Activated naive CD4-positive, alpha-beta T cell treated with anti-CD3 and anti-CD28 coated beads for 36 hours (primary cell): ENCODE measurements around the gene FBXO31. TPM values are rescaled to one million over a fixed set of nuclear protein-coding genes. Genes with fewer than 3 reads are reported as not detected.

Experiments
- CTCF ChIA-PET: fragments of 350-600 bp; sonication (Branson Sonifier 250); formaldehyde crosslinking; loops from one replicate; lab custom pipeline; 2021; ENCODE audit warnings: antibody characterized with exemption; lab: Charles Lee
- DNase-seq: peaks from one replicate; pipeline ENCODE4 v3.0.0-alpha.2; 2020
- H3K27ac Mint-ChIP-seq: one replicate; pipeline ENCODE4 v1.8.0; 2021; ENCODE audit warnings: mild to moderate bottlenecking, mixed read lengths
- H3K27me3 Mint-ChIP-seq: one replicate; pipeline ENCODE4 v1.8.0; 2021; ENCODE audit warnings: low read depth, mixed read lengths
- H3K36me3 Mint-ChIP-seq: one replicate; pipeline ENCODE4 v1.8.0; 2021; ENCODE audit warnings: low read depth, mixed read lengths
- H3K4me1 Mint-ChIP-seq: one replicate; pipeline ENCODE4 v1.8.0; 2021; ENCODE audit warnings: low read depth, mixed read lengths
- H3K4me3 Mint-ChIP-seq: one replicate; pipeline ENCODE4 v1.8.0; 2021; ENCODE audit warnings: mild to moderate bottlenecking, moderate library complexity, mixed read lengths
- H3K9me3 Mint-ChIP-seq: one replicate; pipeline ENCODE4 v1.8.0; 2021; ENCODE audit warnings: mixed read lengths
- intact Hi-C: fragments of 100-400 bp; cut with micrococcal nuclease; formaldehyde crosslinking; loops from one replicate; pipeline ENCODE4 v1.15.1; 2023
- total RNA-seq, 2 experiments: library from RNA; stranded (reverse); gene quantifications; one replicate each; pipeline ENCODE4 v1.2.3, GENCODE V29; 2021

FBXO31 gene, protein sequence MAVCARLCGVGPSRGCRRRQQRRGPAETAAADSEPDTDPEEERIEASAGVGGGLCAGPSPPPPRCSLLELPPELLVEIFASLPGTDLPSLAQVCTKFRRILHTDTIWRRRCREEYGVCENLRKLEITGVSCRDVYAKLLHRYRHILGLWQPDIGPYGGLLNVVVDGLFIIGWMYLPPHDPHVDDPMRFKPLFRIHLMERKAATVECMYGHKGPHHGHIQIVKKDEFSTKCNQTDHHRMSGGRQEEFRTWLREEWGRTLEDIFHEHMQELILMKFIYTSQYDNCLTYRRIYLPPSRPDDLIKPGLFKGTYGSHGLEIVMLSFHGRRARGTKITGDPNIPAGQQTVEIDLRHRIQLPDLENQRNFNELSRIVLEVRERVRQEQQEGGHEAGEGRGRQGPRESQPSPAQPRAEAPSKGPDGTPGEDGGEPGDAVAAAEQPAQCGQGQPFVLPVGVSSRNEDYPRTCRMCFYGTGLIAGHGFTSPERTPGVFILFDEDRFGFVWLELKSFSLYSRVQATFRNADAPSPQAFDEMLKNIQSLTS
- 10 to 100 TPM; 26.4 to 26.7 TPM for total RNA-seq

DNA sequence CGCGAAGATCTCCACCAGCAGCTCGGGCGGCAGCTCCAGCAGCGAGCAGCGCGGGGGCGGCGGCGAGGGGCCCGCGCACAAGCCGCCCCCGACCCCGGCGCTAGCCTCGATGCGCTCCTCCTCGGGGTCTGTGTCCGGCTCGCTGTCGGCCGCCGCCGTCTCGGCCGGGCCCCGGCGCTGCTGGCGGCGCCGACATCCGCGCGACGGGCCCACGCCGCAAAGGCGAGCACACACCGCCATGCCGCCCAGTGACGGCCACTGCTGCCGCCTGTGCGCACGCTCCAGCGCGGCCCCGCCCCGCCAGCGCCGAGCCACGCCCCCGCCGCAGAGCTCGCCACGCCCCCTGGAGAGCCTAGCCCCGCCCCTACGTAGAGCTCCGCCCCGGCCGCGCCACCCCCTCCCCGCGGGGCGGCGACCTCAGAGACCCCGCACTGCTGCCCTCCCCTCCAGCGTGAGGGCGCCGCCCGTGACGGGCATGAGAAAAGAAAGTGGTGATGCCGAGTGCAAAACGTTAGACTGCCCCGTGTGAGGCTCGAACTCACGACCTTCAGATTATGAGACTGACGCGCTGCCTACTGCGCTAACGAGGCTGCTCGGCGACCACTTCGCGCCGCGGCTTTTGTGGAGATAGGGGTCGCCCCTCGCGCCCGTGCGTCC is at the start of gene FBXO31:
FBXO31 (minus strand) TSS at position 272 of the 657 bp plus-strand sequence; CDS start at position 240, 32 bp downstream.
- peak within 1 kb of the TSS; percentile 93 for H3K27ac Mint-ChIP-seq
- intact Hi-C loops: loop anchor here (1.0 kb wide), 2 partner anchors 9 to 66 kb away; partner anchors contain the start of genes C16orf95 and MAP1LC3B
- H3K36me3 Mint-ChIP-seq: peaks cover 13% of the 10 kb centered on the region
- CTCF ChIA-PET: interaction anchor here (0.7 to 1.7 kb wide), 4 partner anchors 9 to 253 kb away, joined by 3 to 7 read pairs (median 4); no protein-coding TSS in a partner anchor
- no peaks in the 10 kb centered on the region for H3K9me3 Mint-ChIP-seq
- peak; percentile 89 for DNase-seq
- H3K27me3 Mint-ChIP-seq: peaks cover 2% of the 10 kb centered on the region
- H3K4me3 Mint-ChIP-seq: peak within 1 kb of the TSS; percentile 90
- H3K4me1 Mint-ChIP-seq: peaks cover 62% of the 10 kb centered on the region

- DNase-seq: no peak
Observed at GRCh38 chr16:87432330-87432915, 48.8 kb upstream of the FBXO31 start.

DNA sequence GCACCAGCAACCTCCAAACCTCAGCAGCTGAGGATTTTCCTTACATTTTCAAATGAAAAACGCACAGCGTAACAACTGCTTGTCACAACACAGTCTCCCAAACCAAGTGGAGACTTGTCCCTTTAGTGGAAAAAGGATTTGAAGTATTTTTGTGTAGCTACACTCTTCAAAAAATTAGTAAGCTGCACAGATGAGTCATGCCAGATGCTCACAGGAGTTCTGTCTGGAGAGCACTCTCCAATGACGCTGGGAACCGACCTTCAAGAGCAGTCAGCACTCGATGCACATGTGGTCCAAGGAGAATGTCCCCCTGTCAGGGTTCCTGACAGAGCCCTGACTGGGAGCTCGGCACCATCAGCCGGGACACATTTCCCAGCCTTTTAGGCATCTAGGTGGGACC is 48.4 kb upstream of the FBXO31 start:
- CTCF ChIA-PET: no interaction called here
- Mint-ChIP-seq H3K4me3 (no peak overlapping the region), H3K9me3 (no peaks in the 10 kb centered on the region), H3K27ac (no peak overlapping the region), H3K36me3 (peaks cover 8% of the 10 kb centered on the region), H3K4me1 (peaks cover 27% of the 10 kb centered on the region), H3K27me3 (no peaks in the 10 kb centered on the region)
- intact Hi-C loops: no loop called here
- DNase-seq: no peak

More at GRCh38 chr16:87432330-87432915, 48.8 kb upstream of the FBXO31 start:
- CTCF ChIA-PET: interaction anchor here (1.0 kb wide), 1 partner anchor 203 kb away, joined by 4 read pairs; no protein-coding TSS in a partner anchor
- Mint-ChIP-seq H3K27me3 (no peaks in the 10 kb centered on the region), H3K4me3 (no peak overlapping the region), H3K27ac (no peak overlapping the region), H3K9me3 (no peaks in the 10 kb centered on the region), H3K36me3 (peaks cover 8% of the 10 kb centered on the region), H3K4me1 (peaks cover 31% of the 10 kb centered on the region)
- intact Hi-C loops: no loop called here

GRCh38 chr16:87426423-87427215 is 43.0 kb upstream of the FBXO31 start:
- H3K36me3 Mint-ChIP-seq: peaks cover 15% of the 10 kb centered on the region
- CTCF ChIA-PET: interaction anchor here (1.8 kb wide), 1 partner anchor 10 kb away, joined by 7 read pairs; no protein-coding TSS in a partner anchor
- H3K27me3 Mint-ChIP-seq: no peaks in the 10 kb centered on the region
- peak overlapping the region; percentile 61 for H3K27ac Mint-ChIP-seq
- H3K4me3 Mint-ChIP-seq: no peak overlapping the region
- H3K4me1 Mint-ChIP-seq: peaks cover 4% of the 10 kb centered on the region
- DNase-seq: no peak
- H3K9me3 Mint-ChIP-seq: no peaks in the 10 kb centered on the region
- intact Hi-C loops: no loop called here

- Mint-ChIP-seq H3K36me3 (peaks cover 15% of the 10 kb centered on the region), H3K27ac (no peak overlapping the region), H3K27me3 (no peaks in the 10 kb centered on the region), H3K4me3 (no peak overlapping the region), H3K4me1 (peaks cover 2% of the 10 kb centered on the region), H3K9me3 (no peaks in the 10 kb centered on the region)
- DNase-seq: no peak
- CTCF ChIA-PET: interaction anchor here (1.8 kb wide), 1 partner anchor 9 kb away, joined by 7 read pairs; no protein-coding TSS in a partner anchor
- intact Hi-C loops: no loop called here
Observed at GRCh38 chr16:87425941-87426340, 42.4 kb upstream of the FBXO31 start.

- CTCF ChIA-PET: no interaction called here
- intact Hi-C loops: no loop called here
- no peaks in the 10 kb centered on the region for H3K9me3 Mint-ChIP-seq
- no peak overlapping the region for H3K4me3 Mint-ChIP-seq
- no peaks in the 10 kb centered on the region for H3K27me3 Mint-ChIP-seq
- peaks cover 13% of the 10 kb centered on the region for H3K36me3 Mint-ChIP-seq
- peaks cover 1% of the 10 kb centered on the region for H3K4me1 Mint-ChIP-seq
- H3K27ac Mint-ChIP-seq: no peak overlapping the region
- no peak for DNase-seq
Observed at GRCh38 chr16:87424266-87424665, 40.7 kb upstream of the FBXO31 start.

- intact Hi-C loops: no loop called here
- no peak for DNase-seq
- CTCF ChIA-PET: no interaction called here
- H3K36me3 Mint-ChIP-seq: peaks cover 12% of the 10 kb centered on the region
- H3K27ac Mint-ChIP-seq: no peak overlapping the region
- H3K9me3 Mint-ChIP-seq: no peaks in the 10 kb centered on the region
- no peaks in the 10 kb centered on the region for H3K27me3 Mint-ChIP-seq
- no peak overlapping the region for H3K4me3 Mint-ChIP-seq
- H3K4me1 Mint-ChIP-seq: no peaks in the 10 kb centered on the region
Observed at GRCh38 chr16:87423429-87423828, 39.9 kb upstream of the FBXO31 start.

DNA sequence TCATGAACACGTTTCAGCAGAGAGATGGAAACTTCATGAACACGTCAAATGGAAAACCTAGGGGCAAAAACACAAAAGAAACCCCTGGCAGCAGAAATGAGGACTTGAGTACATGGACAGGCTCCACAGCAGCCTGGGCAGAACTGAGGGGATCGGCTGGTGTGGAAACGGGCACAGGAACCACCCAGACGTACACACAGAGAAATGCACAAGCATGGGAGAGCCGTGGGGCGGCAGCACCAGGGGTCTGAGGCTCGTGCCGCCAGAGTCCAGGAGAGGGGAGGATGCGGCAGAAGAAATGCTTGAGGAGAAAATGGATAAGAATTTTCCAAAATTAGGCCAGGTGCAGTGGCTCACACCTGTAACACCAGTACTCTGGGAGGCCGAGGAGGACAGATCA is 38.5 kb upstream of the FBXO31 start:
- CTCF ChIA-PET: no interaction called here
- no peak for DNase-seq
- intact Hi-C loops: no loop called here
- no peaks in the 10 kb centered on the region for H3K4me1 Mint-ChIP-seq
- H3K27ac Mint-ChIP-seq: no peak overlapping the region
- no peak overlapping the region for H3K4me3 Mint-ChIP-seq
- H3K36me3 Mint-ChIP-seq: peaks cover 12% of the 10 kb centered on the region
- H3K9me3 Mint-ChIP-seq: no peaks in the 10 kb centered on the region
- H3K27me3 Mint-ChIP-seq: no peaks in the 10 kb centered on the region

DNA sequence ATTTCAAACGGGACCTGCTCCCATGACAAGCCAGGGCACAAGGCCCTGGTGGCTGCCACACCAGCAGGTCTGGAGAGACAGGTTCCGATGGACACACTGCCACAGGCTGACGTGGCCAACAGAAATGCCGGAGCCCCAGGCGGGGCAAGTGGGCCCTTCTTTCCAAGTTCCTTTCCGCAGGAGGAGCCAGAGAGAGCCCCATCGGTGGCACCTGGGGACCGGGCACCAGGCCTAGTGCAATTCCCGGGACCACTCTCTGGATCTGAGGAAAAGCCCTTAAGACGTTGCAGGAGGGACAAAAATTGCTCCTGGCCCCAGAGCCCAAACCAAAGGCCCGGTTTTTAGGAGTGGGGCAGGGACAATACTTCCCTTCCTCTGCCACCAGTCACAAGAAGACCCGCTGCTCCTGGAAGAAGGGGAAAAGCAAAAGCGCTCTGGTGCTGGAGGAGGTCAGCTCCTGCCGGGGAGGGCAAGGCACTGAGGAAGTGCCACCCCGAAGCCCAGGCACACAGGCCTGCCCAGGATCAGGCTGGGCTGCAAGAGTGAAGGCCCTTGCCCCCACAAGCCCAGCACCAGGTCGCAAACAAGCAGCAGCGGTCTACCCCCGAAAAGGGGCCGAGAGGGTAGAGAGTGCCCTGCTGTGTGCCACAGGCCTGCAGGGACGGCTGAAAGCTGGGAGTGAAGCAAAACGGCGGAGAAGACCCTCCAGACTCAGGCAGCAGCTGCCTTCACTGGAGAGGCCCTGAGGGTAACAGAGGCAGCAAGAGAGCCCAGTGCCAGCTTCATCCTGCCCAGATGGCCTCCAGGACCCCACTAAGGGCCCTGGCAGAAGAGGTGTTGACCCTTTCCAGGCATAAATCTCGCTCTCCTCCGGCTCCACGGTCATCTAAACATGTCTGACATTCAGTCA is 37.7 kb upstream of the FBXO31 start:
- intact Hi-C loops: no loop called here
- H3K4me1 Mint-ChIP-seq: no peaks in the 10 kb centered on the region
- no peak for DNase-seq
- no peak overlapping the region for H3K4me3 Mint-ChIP-seq
- H3K36me3 Mint-ChIP-seq: peaks cover 13% of the 10 kb centered on the region
- CTCF ChIA-PET: interaction anchor here (0.6 to 1.1 kb wide), 3 partner anchors 14 to 150 kb away, joined by 3 read pairs; no protein-coding TSS in a partner anchor
- H3K27ac Mint-ChIP-seq: no peak overlapping the region
- H3K9me3 Mint-ChIP-seq: no peaks in the 10 kb centered on the region
- no peaks in the 10 kb centered on the region for H3K27me3 Mint-ChIP-seq

GRCh38 chr16:87420026-87421002 is 36.7 kb upstream of the FBXO31 start:
- intact Hi-C loops: no loop called here
- peaks cover 16% of the 10 kb centered on the region for H3K36me3 Mint-ChIP-seq
- no peaks in the 10 kb centered on the region for H3K9me3 Mint-ChIP-seq
- CTCF ChIA-PET: interaction anchor here (0.6 to 1.1 kb wide), 3 partner anchors 14 to 151 kb away, joined by 3 read pairs; no protein-coding TSS in a partner anchor
- no peaks in the 10 kb centered on the region for H3K27me3 Mint-ChIP-seq
- peak overlapping the region; percentile 40 for H3K27ac Mint-ChIP-seq
- H3K4me3 Mint-ChIP-seq: no peak overlapping the region
- H3K4me1 Mint-ChIP-seq: no peaks in the 10 kb centered on the region
- no peak for DNase-seq
